ENCODE data around the gene JMJD6. TPM values are rescaled to one million over a fixed set of nuclear protein-coding genes. Genes with fewer than 3 reads are reported as not detected.

The JMJD6 gene
- total and polyA plus RNA-seq, 9 of the 15 experiments (the other 6 are each of a cell fraction or from before 2014, with no cell fraction given): 2.5 to 52.3 (median 36.3) TPM

- peaks cover 18 to 25% of the 10 kb centered on the region in 2 experiments for H3K4me1 ChIP-seq (replicated peaks in 1 of 2; ENCODE audit: control insufficient read depth in 2 of 2, insufficient read depth in 2 of 2, low read length in 2 of 2)
- 94% methylated on average over 15 of the region's 16 CpGs for WGBS (ENCODE audit: insufficient coverage, low coverage, missing lambda C conversion rate)
- H3K79me2 ChIP-seq (ENCODE audit: control insufficient read depth, insufficient read depth, low read length): peaks cover 30% of the 10 kb centered on the region
- ATAC-seq: no peak
- no peak overlapping the region for H3K4me2 ChIP-seq (ENCODE audit: insufficient read depth, low read length)
- no peaks in the 10 kb centered on the region for H3K27me3 ChIP-seq (ENCODE audit: control insufficient read depth in 2 of 2, insufficient read depth in 2 of 2, low read length in 2 of 2)
- intact Hi-C loops (cut with micrococcal nuclease) (no loop called here), in situ Hi-C loops (cut with MboI) (no loop called here)
- no peak for FAIRE-seq
- CTCF ChIA-PET (ENCODE audit: low intra/inter-chr PET ratio): no interaction called here
- peaks cover 11% of the 10 kb centered on the region; the same call in 1 of the 2 replicates for H4K20me1 ChIP-seq (replicated peaks; ENCODE audit: control insufficient read depth, insufficient read depth, low read length)
- peaks cover 2% of the 10 kb centered on the region for H3K9me1 ChIP-seq (ENCODE audit: control insufficient read depth, insufficient read depth, low read length)
- no TSS peak for BruUV-seq (replicated peaks)
- POLR2A ChIA-PET: interaction anchor here (0.8 to 5.1 kb wide), 4 partner anchors 9 to 161 kb away, joined by 3 to 75 read pairs (median 20); partner anchors contain the start of genes JMJD6, METTL23, MFSD11 and SRSF2
- TF ChIP-seq RUNX1 (IDR thresholded peaks at IDR 0.05; ENCODE audit: low read depth) (no peak), ILK (tag; IDR thresholded peaks at IDR 0.05; ENCODE audit: borderline replicate concordance, low read depth) (no peak), ZNF57 (CRISPR knock-in tag; IDR thresholded peaks at IDR 0.05) (no peak), RBFOX2 (IDR thresholded peaks at IDR 0.05; ENCODE audit: low read depth, low read length) (peak; percentile 50), DDX20 (tag; IDR thresholded peaks at IDR 0.05; ENCODE audit: low read depth) (no peak), MYNN (IDR thresholded peaks at IDR 0.05) (no peak), MYNN (CRISPR knock-in tag; IDR thresholded peaks at IDR 0.05) (no peak), ZNF134 (CRISPR knock-in tag; conservative IDR thresholded peaks at IDR 0.05) (no peak), POLR2G (IDR thresholded peaks at IDR 0.05; ENCODE audit: low read depth, low read length) (0 out of 2 replicates have a peak, but pooled peaks have one; percentile 28)
- no peak for DNase-seq (ENCODE audit: extremely low read depth in 1 of 4, low spot score in 3 of 4)
- H3K4me3 ChIP-seq: no peak overlapping the region
- H2AFZ ChIP-seq (ENCODE audit: low read depth, low read length): no peak overlapping the region
- H3K36me3 ChIP-seq (ENCODE audit: control insufficient read depth, insufficient read depth, low read length): peaks cover 92% of the 10 kb centered on the region
- H3K27ac ChIP-seq (ENCODE audit: extremely low read depth, low read depth, low read length): no peak overlapping the region; the same call in 2 of the 3 replicates
- H3K9me3 ChIP-seq (replicated peaks; ENCODE audit: control insufficient read depth, insufficient read depth, low read depth, low read length): no peaks in the 10 kb centered on the region
- H3K9ac ChIP-seq (ENCODE audit: insufficient read depth in 1 of 2, low read depth in 2 of 2, low read length in 2 of 2): no peak overlapping the region
These were observed 7.9 kb downstream of the JMJD6 start for GRCh38 chr17:76718516-76718915.
